C4-2B (cell line): ENCODE results near the gene ZDHHC14.

Source experiments
- H3K27ac ChIP-seq: fragments of 450-650 bp; 2 replicates; pipeline ENCODE4 v1.5.1; 2017
- CTCF ChIP-seq: fragments of 450-650 bp; conservative IDR thresholded peaks from 2 replicates; pipeline ENCODE4 v1.5.1; 2017; ENCODE audit warnings: mild to moderate bottlenecking
- ZFX ChIP-seq: fragments of 450-650 bp; IDR thresholded peaks from 2 replicates; pipeline ENCODE4 v1.6.1; 2017

The ZDHHC14 gene

GRCh38 chr6:157517601-157518359 is 136.8 kb downstream of the ZDHHC14 start:
- H3K27ac ChIP-seq = no peak overlapping the region
- no peak for TF ChIP-seq CTCF
- no peak for TF ChIP-seq ZFX

GRCh38 chr6:157518397-157519250 is 137.6 kb downstream of the ZDHHC14 start:
- H3K27ac ChIP-seq = no peak overlapping the region
- no peak for TF ChIP-seq ZFX
- TF ChIP-seq CTCF = no peak

GRCh38 chr6:157519255-157520116 is 138.5 kb downstream of the ZDHHC14 start:
- TF ChIP-seq ZFX (no peak), CTCF (no peak)
- no peak overlapping the region for H3K27ac ChIP-seq

DNA sequence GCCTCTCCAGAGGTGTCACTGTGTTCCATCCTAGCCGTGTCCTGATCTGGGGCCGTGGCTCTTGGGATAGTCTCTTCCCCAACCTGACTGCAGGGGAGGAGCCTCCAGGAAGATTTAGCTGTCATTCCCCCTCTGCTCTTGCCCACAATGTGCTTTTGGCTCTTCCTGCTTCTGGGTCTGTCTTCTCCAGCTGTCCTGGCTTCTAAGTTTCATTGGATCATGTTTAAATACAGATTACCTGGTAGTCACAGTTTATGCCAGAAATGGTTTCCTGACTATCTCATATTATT is 139.1 kb downstream of the ZDHHC14 start:
- no peak overlapping the region for H3K27ac ChIP-seq
- TF ChIP-seq ZFX (no peak), CTCF (no peak)

- no peak overlapping the region for H3K27ac ChIP-seq
- TF ChIP-seq CTCF = no peak
- TF ChIP-seq ZFX = no peak
Observed at GRCh38 chr6:157520596-157521361, 139.8 kb downstream of the ZDHHC14 start.

DNA sequence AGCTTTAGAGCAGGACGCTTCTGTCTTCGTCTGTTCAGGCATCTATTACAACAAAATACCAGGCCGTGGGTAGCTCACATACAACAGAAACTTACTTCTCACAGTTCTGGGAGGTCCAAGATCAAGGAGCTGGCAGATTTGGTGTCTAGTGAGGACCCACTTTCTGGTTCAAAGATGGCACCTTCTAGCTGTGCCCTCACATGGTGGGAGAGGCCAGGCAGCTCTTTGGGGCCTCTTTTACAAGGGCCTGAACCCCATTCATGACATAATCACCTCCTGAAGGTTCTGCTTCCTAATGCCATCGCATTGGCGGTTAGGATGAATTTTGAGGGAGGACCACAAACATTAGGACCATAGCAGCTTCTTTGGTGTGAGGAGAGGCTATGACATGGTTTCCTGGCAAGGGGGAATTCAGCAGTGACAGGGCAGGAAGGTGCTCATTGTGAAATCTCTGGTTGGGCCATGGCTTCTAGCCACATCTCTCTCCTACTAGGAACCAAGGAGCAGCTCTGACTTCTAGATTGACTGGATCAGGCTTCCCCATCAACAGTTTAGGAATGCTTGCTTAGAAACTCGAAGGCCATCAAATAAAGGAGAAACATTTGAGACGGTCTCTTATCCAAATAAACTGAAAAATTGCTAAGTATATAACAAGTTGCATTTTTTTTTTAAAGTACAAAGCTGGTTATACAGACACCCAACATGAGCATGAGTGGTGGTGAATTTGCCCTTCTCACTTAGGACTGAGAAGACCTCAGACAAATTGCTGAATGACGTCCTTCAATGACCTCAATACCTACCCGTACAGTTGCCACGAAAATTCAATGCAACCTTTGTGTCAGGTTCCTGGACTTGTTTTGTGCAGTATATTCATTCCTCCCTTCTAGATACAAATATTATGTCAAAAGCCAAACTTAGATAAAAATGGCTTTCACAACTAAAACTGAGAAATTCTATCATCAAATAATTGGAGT is 140.7 kb downstream of the ZDHHC14 start:
- no peak for TF ChIP-seq CTCF
- TF ChIP-seq ZFX = no peak
- no peak overlapping the region for H3K27ac ChIP-seq
